OCI-M2 (cell line): ENCODE results near the gene ITPR1.
"Not testable (repeated sequence)": the region's sequence is repeated elsewhere in the genome, so short reads cannot be mapped to it uniquely, and the experiment has no call there.

Experiments used
- DNase-seq: peaks from one replicate; lab custom pipeline; 2025; ENCODE audit not compliant: unreplicated experiment; lab: John Stamatoyannopoulos, UW

ITPR1 gene

GRCh38 chr3:4493014-4493940 lies at the start of gene ITPR1:
TSS of gene ITPR1 (plus strand) at chr3:4493348. CDS start at chr3:4516492, 23,144 bp downstream.
- peak; percentile 87 for DNase-seq

- DNase-seq, result no peak
Observed at GRCh38 chr3:4447295-4447999, 45.7 kb upstream of the ITPR1 start.

GRCh38 chr3:4448187-4448586 lies 45.0 kb upstream of the ITPR1 start:
- DNase-seq, result no peak

- DNase-seq, result no peak
Observed at GRCh38 chr3:4449043-4449805, 43.9 kb upstream of the ITPR1 start.

GRCh38 chr3:4454142-4454541 lies 39.0 kb upstream of the ITPR1 start:
- no peak for DNase-seq

GRCh38 chr3:4456780-4457179 lies 36.4 kb upstream of the ITPR1 start:
- not testable (repeated sequence) for DNase-seq

- no peak for DNase-seq
Observed at GRCh38 chr3:4458961-4459360, 34.2 kb upstream of the ITPR1 start.

- DNase-seq, result no peak
Observed at GRCh38 chr3:4460334-4460733, 32.8 kb upstream of the ITPR1 start.

- no peak for DNase-seq
Observed at GRCh38 chr3:4461468-4462090, 31.6 kb upstream of the ITPR1 start.

GRCh38 chr3:4462369-4463040 lies 30.6 kb upstream of the ITPR1 start:
- DNase-seq, result no peak

GRCh38 chr3:4464576-4464975 lies 28.6 kb upstream of the ITPR1 start:
- DNase-seq, result no peak

- no peak for DNase-seq
Observed at GRCh38 chr3:4466741-4467521, 26.2 kb upstream of the ITPR1 start, which contains the start of gene SUMF1. TSS of gene SUMF1 (minus strand) at chr3:4467269. CDS start at chr3:4467245, 24 bp downstream.

GRCh38 chr3:4467522-4467867 lies 25.7 kb upstream of the ITPR1 start:
- DNase-seq, result no peak

GRCh38 chr3:4471907-4472306 lies 21.2 kb upstream of the ITPR1 start:
- DNase-seq, result no peak

- DNase-seq, result no peak
Observed at GRCh38 chr3:4472312-4472711, 20.8 kb upstream of the ITPR1 start.

GRCh38 chr3:4472766-4473165 lies 20.4 kb upstream of the ITPR1 start:
- no peak for DNase-seq

- no peak for DNase-seq
Observed at GRCh38 chr3:4474683-4475490, 18.3 kb upstream of the ITPR1 start.

GRCh38 chr3:4475804-4476203 lies 17.3 kb upstream of the ITPR1 start:
- DNase-seq, result no peak

GRCh38 chr3:4476496-4476895 lies 16.7 kb upstream of the ITPR1 start:
- no peak for DNase-seq
